Nephron progenitor cell (in vitro differentiated cells): ENCODE data around the gene MRTFA.
"Not testable (repeated sequence)": the region's sequence is repeated elsewhere in the genome, so short reads cannot be mapped to it uniquely, and the experiment has no call there.

Experiments
- DNase-seq: peaks from one replicate; pipeline ENCODE4 v3.0.0; 2021
- H3K27ac Mint-ChIP-seq: 2 replicates; pipeline ENCODE4 v1.8.0; 2021; ENCODE audit warnings: mild to moderate bottlenecking, moderate library complexity, mixed read lengths
- H3K27me3 Mint-ChIP-seq: 2 replicates; pipeline ENCODE4 v1.8.0; 2021; ENCODE audit warnings: mild to moderate bottlenecking, low read depth, mixed read lengths; ENCODE audit not compliant: poor library complexity
- H3K36me3 Mint-ChIP-seq: 2 replicates; pipeline ENCODE4 v1.8.0; 2021; ENCODE audit warnings: low read depth, mixed read lengths
- H3K4me1 Mint-ChIP-seq: 2 replicates; pipeline ENCODE4 v1.8.0; 2021; ENCODE audit warnings: mixed read lengths
- H3K4me3 Mint-ChIP-seq: 2 replicates; pipeline ENCODE4 v1.8.0; 2021; ENCODE audit warnings: mild to moderate bottlenecking, moderate library complexity, mixed read lengths
- H3K9me3 Mint-ChIP-seq: 2 replicates; pipeline ENCODE4 v1.8.0; 2021; ENCODE audit warnings: mild to moderate bottlenecking, moderate library complexity, mixed read lengths
- TF ChIP-seq, protein P1 (sequence below): fragments of 200-600 bp; sonication (generic); IDR thresholded peaks from 2 replicates; pipeline ENCODE4 v1.5.0; 2021; ENCODE audit warnings: antibody characterized with exemption

Gene MRTFA

DNA sequence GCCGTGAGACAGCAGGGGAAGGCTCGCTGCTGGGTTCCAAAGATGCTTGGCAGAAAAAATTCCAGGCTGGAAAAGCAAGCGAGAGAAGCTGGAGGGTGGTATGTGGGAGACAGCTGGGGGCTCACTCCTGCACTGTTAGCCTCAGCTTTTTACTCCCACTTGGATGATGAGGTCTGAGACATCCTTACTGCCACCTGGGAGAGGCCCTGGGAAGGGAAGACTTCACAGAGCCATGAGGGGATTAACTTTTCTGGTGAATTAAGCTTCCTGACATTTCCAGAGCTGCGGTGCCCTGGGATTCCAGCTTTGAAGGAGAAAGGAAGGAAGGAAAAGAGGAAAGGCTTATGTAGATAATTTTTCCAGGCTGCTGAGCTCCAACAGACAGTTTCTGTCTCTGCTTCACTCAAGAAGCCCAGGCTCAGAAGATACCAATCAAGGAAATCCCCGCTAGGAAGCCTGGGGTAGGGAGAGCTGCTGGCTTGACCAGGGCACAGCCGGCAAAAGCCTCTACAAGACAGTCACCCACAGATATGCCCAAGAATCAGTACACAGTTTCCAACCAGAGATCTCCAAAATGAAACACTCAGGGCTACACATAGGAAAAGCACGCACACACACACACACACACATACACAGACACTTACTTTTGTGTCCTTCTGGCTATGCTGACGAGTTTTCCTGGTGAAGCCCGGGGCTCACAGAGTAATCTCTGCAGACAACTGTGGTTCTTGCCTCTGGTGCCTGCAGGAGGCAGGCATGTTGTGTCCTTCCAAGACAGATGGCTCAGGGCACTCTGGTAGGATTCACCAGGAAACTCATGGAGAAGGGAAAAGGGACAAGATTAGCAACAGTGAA is 43.7 kb upstream of the MRTFA start:
- Mint-ChIP-seq H3K4me1 (peaks cover 59% of the 10 kb centered on the region), H3K36me3 (no peaks in the 10 kb centered on the region), H3K27ac (no peak overlapping the region), H3K9me3 (no peaks in the 10 kb centered on the region), H3K4me3 (peak overlapping the region; percentile 84), H3K27me3 (peaks cover 32% of the 10 kb centered on the region)
- DNase-seq, result no peak
- TF ChIP-seq, protein P1, sequence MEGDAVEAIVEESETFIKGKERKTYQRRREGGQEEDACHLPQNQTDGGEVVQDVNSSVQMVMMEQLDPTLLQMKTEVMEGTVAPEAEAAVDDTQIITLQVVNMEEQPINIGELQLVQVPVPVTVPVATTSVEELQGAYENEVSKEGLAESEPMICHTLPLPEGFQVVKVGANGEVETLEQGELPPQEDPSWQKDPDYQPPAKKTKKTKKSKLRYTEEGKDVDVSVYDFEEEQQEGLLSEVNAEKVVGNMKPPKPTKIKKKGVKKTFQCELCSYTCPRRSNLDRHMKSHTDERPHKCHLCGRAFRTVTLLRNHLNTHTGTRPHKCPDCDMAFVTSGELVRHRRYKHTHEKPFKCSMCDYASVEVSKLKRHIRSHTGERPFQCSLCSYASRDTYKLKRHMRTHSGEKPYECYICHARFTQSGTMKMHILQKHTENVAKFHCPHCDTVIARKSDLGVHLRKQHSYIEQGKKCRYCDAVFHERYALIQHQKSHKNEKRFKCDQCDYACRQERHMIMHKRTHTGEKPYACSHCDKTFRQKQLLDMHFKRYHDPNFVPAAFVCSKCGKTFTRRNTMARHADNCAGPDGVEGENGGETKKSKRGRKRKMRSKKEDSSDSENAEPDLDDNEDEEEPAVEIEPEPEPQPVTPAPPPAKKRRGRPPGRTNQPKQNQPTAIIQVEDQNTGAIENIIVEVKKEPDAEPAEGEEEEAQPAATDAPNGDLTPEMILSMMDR, result no peak

DNA sequence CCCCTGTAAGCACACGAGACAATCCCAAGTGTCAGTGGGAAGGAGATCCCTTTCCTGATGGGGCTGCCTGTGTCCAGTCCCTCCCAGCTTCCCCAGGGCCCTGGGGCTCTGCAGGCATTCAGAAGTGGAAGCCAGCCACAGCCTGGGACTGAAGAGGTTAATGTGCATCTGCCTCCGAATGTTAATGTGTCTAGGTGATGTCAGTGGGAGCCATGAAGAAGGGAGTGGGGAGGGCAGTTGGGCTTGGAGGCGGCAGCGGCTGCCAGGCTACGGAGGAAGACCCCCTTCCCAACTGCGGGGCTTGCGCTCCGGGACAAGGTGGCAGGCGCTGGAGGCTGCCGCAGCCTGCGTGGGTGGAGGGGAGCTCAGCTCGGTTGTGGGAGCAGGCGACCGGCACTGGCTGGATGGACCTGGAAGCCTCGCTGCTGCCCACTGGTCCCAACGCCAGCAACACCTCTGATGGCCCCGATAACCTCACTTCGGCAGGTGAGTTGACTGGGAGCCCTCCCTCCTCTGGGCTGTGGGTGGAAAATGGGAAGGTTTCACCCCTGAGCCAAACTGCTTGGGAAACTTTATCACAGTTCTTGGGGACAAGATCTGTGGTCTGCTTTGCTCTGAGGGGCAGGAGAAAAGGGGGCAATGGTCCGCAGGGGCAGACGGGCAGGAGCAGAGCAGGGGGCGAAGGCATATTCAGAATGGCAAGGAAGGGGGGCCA is 42.9 kb upstream of the MRTFA start, which contains the start of gene MCHR1:
Gene MCHR1, plus strand, starts transcription at position 236 of the 715 bp plus-strand sequence. Its CDS starts 169 bp downstream, at position 405.
- Mint-ChIP-seq H3K36me3 (no peaks in the 10 kb centered on the region), H3K4me1 (peaks cover 51% of the 10 kb centered on the region), H3K9me3 (no peaks in the 10 kb centered on the region), H3K27ac (no peak within 1 kb of the TSS), H3K4me3 (peak within 1 kb of the TSS; percentile 84), H3K27me3 (peaks cover 30% of the 10 kb centered on the region)
- TF ChIP-seq, protein P1, result no peak
- peak; percentile 32 for DNase-seq

DNA sequence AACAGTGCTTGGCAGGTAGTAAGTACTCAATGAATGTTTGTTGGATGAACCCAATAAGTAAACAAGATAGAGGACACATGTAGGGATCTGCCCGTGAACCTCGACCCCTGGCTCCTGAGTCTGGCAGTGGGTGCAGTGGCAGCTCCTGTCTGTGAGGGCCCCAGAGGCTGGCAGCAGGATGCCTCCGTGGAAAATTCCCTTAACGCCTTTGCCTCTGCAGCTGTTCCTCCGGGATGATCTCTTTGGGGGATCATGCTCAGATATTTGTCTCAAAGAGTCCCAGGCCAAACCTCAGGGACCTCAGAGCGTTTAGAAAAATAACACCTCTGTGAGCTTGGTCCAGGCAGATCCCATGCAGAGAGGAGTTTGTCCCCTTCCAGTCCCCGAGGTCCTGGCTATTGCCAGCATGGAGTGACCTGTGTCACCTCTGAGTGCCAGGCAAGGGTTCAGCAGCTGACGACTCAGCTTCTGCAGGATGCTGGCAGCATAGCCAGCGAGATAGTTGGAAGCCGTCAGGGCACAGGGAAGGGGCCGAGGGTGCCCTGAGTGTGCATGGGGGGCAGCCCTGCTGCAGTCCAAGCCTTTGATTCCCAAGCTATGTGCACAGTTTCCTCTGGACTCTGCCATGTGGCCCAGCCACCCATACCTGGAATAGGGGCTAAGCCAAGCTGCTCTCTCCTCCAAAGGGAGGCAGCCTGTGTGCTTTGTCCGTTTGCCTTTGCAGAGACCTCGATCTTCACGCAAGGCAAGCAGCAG is 42.2 kb upstream of the MRTFA start:
- Mint-ChIP-seq H3K27me3 (peaks cover 30% of the 10 kb centered on the region), H3K36me3 (no peaks in the 10 kb centered on the region), H3K4me3 (peak overlapping the region; percentile 84), H3K27ac (no peak overlapping the region), H3K9me3 (no peaks in the 10 kb centered on the region), H3K4me1 (peaks cover 51% of the 10 kb centered on the region)
- TF ChIP-seq, protein P1, result no peak
- no peak for DNase-seq

DNA sequence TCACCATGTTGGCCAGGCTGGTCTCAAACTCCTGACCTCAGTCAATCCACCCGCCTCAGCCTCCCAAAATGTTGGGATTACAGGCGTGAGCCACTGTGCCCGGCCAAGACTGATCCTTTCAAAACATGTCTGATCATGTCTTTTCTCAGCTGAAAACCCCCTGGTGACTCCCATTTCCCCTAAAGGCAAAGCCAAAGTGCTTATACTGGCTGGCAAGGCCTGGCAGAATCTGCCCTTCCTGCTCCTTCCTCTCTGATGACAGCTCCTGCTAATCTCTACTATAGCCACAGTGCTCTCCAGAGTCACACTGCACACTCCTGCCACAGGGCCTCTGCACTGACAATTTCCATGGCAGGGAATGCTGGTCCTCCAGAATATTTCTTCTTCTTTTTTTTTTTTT is 40.1 kb upstream of the MRTFA start:
- Mint-ChIP-seq H3K27ac (no peak overlapping the region), H3K36me3 (peaks cover 4% of the 10 kb centered on the region), H3K4me3 (no peak overlapping the region), H3K9me3 (peaks cover 16% of the 10 kb centered on the region), H3K27me3 (peaks cover 30% of the 10 kb centered on the region), H3K4me1 (peaks cover 33% of the 10 kb centered on the region)
- TF ChIP-seq, protein P1, result no peak
- no peak for DNase-seq

DNA sequence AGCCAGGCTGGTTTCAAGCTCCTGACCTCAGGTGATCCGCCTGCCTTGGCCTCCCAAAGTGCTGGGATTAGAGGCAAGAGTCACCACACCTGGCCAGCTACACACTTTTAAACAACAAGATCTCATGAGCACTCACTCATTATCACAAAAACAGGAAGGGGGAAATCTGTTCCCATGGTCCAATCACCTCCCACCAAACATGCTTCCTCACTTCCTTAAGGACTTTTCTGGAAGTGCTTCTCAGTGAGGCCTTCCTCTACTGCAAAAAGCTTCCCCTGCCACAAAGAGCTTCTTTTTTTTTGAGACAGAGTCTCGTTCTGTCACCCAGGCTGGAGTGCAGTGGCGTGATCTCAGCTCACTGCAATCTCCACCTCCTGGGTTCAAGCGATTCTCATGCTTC is 39.6 kb upstream of the MRTFA start:
- H3K9me3 Mint-ChIP-seq, result peaks cover 20% of the 10 kb centered on the region
- not testable (repeated sequence) for H3K36me3 Mint-ChIP-seq, H3K4me3 Mint-ChIP-seq, H3K27ac Mint-ChIP-seq, DNase-seq
- peaks cover 28% of the 10 kb centered on the region for H3K27me3 Mint-ChIP-seq
- H3K4me1 Mint-ChIP-seq, result peaks cover 28% of the 10 kb centered on the region

DNA sequence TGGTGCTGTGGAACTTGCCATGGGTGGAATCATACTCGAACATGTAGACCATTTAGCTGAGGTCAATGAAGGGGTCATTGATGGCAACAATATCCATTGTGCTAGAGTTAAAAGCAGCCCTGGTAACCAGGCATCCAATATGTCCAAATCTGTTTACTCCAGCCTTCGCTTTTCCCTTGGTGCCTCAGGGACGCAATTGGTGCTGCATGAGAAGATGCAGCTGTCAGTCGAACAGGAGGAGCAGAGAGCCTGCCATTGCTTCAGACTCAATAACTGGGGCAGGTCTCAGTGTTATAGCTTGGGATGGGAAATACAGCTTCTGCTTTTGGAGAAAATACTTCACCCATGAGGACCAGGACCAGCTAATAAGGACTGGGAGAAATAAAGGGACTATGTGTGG is 37.8 kb upstream of the MRTFA start:
- TF ChIP-seq, protein P1, result no peak
- H3K4me3 Mint-ChIP-seq, result no peak overlapping the region
- H3K27ac Mint-ChIP-seq, result no peak overlapping the region
- no peak for DNase-seq
- H3K27me3 Mint-ChIP-seq, result peaks cover 14% of the 10 kb centered on the region
- peaks cover 26% of the 10 kb centered on the region for H3K9me3 Mint-ChIP-seq
- H3K4me1 Mint-ChIP-seq, result peaks cover 16% of the 10 kb centered on the region
- H3K36me3 Mint-ChIP-seq, result peaks cover 4% of the 10 kb centered on the region
